ENCODE measurements around the gene CTPS1.

Gene CTPS1, protein sequence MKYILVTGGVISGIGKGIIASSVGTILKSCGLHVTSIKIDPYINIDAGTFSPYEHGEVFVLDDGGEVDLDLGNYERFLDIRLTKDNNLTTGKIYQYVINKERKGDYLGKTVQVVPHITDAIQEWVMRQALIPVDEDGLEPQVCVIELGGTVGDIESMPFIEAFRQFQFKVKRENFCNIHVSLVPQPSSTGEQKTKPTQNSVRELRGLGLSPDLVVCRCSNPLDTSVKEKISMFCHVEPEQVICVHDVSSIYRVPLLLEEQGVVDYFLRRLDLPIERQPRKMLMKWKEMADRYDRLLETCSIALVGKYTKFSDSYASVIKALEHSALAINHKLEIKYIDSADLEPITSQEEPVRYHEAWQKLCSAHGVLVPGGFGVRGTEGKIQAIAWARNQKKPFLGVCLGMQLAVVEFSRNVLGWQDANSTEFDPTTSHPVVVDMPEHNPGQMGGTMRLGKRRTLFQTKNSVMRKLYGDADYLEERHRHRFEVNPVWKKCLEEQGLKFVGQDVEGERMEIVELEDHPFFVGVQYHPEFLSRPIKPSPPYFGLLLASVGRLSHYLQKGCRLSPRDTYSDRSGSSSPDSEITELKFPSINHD

DNA sequence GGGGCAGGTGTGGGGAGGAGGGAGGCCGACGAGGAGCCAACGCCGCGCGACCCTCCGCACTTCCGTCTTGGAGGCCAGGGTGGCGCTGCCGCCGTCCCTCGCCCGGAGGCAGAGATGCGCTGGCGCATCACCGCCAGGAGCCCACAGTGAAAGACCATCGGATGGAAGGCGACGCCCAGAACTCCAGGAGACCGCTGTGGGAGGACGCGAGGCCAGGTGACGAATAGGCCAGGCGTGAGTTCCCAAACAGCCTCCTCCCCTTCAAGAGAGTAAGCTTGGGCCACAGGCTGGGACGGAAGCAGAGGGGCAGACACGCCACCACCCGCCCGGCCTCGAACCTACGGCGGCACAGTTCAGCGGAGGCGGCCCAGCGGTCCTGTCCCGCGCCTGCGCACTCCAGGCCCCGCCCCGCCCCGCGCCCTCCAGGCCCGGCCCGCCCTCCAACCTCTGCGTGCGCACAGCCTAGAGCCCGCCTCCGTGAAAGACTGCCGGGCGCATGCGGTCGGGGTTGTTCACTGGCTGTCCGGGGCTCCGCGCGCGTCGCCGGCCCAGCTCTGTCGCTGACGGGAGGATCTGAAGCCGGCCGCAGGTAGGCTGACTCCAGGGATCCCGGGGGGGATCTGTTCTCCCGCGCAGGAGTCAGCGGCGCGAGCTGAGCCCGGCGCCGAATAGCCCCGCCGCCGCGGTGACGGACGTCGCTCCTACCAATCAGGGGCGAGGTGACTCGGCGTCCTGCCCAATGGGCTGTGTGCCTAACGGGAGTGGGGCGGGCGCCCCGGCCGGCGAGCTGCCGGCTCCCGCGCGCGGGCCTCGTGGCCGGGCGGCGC, at the start of gene CTPS1:
Gene CTPS1 (plus strand): TSS at position 456 of the 827 bp plus-strand sequence. CDS start 3,595 bp downstream, outside the sequence.
- peak; percentile 97 for DNase-seq

DNA sequence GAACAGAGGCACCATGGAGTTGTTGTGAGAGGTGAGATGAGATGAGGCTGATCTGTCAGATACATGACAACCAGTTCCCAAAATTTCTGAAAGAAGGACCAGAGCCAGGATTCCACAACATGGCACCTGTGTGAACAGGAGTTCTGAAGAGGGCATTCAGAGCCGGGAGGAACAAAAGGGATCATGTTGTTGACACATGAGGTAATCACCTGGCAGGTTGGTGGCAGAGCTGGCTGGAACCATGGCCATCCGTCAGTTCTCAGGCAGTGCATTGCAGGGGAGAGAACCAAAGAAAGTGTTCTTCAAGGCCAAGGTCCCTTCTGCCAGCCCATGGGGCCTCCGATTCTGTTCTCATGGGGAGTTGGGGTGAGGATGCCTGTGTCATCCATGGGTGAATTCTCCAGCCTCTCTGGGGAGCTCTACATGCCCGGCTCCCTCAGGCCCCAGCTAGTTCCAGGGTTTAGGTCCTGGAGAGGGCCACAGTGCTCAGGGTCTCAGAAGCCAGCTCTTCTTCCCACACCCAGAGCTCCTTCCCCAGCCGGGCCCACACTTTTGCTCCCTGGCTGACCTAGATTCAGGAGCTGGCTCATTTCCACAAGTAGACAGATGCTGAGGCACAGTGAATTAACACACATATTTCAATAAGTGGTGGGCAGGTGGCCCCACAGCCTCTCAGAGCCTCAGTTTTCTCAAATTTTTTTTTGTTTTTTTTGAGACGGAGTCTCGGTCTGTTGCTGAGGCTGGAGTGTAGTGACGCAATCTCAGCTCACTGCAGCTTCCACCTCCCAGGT, 49.1 kb upstream of the CTPS1 start:
- no peak for DNase-seq

DNA sequence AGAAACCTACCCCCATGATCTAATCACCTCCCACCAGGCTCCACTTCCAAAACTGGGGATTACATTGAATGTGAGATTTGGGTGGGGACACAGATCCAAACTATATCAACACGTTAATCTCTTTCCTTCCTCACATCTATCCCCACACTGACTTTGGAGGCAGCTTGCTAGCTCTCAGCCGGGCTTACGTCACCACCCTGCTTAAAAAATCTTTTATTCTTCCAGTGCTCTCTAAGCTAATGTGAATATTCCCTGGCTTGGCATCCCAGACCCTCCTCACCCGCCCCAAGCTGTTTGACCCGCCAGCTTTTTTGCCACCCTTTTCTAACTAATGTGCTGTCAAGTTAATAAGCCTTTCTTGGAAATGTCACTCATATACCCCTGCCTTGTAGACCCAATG, 47.9 kb upstream of the CTPS1 start:
- DNase-seq, result no peak

DNA sequence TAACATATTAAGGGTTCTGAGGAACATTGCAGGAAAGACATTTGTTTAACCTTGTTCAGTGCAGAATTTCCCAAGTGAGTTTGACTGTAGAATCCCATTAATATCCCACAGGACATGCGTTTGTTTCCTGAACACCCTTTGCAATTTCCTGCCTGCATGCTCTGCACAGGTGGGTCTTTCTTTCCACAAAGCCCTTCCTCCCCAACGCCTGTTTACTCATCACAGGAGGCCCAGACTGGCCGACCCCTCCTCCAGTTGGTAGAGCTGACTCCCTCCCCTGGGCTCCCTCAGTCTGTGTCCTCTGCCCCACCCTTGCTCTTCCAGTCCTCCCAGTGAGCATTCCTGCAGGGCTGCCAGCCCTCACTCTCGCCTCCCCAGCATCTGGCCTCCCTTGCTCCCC, 47.5 kb upstream of the CTPS1 start:
- no peak for DNase-seq

DNA sequence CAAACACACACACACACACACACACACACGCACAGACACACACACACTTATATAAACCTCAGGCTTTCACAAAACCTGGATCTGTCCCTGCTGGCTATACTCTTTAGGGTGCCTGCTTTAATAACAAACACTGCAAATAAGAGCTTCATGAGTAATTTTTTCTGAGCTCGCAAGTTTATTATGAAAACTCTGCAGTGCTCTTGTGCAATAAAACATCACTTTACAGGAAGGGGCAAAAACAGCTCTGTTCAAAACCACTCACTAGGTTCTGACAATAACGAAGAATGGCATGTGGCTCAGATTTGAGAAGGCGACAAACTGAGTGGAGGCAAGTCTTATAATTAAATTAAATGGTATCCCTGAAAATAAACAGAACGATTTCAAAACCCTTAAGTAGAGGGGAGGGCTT, 42.6 kb upstream of the CTPS1 start:
- no peak for DNase-seq

DNA sequence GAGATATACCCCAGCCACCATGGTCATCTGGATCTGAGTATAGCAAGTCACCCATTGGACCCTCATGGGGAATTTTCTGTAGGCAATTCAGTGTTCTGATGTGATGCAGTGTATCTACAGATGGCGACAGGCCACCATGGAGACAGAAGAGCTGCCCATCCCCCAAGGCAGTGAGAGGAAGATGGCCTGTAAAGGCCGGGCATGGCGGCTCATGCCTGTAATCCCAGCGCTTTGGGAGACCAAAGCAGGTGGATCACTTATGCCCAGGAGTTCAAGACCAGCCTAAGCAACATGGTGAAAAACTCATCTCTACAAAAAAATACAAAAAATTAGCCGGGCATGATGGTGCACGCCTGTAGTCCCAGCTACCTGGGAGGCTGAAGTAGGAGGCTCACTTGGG, 41.1 kb upstream of the CTPS1 start:
- DNase-seq, result no peak

DNA sequence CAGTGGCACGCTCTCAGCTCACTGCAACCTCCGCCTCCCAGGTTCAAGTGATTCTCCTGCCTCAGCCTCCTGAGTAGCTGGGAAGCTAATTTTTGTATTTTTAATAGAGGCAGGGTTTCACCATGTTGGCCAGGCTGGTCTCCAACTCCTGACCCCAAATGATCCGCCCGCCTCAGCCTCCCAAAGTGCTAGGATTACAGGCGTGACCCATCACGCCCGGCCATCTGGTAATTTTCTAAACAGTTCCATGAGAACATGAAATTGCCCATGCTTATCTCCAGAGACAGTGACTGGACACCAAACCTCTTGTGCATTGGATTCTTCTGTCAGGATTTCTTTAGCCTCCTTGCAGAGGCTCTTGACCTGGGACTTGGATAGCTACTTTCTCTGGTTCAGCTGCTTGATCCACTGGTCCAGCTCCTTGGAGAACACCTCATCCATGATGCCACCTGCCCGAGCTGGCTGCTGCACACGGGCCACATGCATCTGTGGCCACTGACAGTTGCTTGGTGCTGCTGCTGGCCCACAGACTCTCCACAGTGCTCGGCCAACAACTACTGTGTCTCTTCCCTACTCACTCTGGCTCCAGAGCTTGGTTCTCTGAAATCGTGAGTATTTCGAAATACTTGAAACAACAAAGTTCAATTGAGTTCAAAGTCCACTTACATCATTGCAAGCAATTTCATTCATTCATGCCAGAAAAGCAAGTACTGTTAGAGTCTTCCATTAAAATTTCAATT, 40.0 kb upstream of the CTPS1 start:
- no peak for DNase-seq

DNA sequence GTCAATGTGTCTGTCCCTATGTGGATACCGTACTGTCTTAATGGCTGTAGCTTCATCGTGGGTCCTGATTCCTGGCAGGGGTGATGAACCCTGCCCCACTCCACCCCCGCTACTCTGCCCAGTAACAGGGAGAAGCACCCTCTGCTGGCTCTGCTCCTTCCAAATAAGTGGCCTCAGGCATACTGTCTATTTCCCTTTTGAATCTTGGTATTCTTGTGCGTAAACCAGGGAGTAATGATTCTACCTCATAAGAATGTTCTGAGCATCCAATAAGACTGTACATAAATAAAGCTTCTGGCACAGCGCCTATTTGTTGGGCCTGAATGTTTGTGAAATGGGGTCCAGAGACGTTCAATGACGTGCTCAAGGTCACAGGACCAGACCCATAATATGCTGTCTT, 35.2 kb upstream of the CTPS1 start:
- DNase-seq, result no peak

DNA sequence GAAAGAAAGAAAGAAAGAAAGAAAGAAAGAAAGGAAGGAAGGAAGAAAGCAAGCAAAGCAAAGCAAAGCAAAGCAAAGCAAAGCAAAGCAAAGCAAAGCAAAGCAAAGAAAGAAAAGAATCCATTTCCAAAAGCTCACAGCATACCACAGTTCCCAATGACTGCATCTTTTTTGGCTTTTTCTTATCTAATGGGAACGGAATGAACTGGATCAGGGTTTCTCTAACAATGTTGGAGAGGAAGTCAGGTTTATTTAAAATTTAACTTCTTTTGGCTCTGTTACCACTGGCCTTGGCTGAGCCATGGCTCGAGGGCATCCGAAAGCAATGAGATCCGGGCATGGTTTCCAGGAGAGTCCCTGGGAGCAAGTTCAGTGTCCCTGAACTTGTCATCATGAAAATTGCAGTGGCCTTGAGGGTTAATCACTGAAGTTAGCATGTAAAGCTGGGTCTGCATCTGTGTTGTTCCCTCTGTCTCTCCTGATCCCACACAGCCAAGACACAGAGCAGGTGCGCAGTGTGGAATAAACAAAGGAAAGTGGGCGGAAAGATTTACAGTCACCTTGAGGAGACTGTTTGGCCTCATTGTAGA, 34.6 kb upstream of the CTPS1 start:
- no peak for DNase-seq

DNA sequence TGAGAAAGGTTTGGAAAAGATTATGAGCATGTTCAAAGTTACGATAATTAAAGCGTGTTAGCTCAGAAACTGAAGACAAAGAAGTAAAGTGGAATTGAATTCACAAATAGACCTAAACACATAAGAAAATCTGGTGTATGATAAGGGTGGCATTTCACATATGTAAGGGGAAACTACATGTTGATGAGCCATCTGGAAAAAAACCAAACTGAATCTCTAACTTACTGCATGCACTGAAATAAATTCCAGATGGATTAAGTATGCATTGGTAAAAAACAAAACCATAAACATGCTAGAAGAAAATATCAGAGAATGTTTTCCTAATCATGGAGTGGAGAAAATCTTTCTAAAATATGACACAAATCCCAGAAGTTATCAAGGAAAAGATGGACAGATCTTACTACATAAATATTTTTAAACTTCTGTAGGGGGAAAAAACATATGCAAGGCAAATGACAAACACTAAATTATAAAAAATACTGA, 34.0 kb upstream of the CTPS1 start:
- no peak for DNase-seq

DNA sequence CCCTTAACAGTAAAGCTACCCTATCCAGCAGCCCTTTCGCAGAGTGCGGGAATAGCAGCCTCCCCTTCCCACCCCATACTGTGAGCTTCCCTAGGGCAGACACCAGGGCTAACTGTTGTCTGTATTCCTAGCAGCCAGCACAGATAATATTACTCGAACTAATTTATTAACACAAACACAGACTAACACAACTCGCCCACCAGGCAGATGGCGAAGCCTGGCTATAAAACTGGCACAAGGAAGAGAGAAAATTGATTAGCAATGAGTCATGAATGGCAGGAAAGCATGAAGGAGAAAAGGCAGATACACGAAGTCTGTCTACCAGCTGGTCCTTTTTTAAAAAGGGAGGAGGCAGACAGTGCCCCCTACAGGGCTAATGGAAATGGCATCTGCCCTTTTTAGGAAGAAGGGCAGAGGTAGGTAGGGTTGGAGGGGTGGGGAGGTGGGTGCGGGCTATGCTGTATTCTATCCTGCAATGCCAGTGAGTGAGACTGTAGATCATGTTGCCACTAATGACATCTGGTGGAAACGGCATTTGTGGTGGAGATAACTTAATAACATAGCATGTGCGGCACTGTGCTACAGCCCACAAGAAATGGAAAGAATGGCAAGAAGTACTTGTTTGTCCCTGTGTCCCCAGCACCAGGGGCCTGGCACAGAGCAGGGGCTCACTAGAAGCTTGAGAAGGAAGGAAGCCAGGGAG, 30.6 kb upstream of the CTPS1 start:
- no peak for DNase-seq

DNA sequence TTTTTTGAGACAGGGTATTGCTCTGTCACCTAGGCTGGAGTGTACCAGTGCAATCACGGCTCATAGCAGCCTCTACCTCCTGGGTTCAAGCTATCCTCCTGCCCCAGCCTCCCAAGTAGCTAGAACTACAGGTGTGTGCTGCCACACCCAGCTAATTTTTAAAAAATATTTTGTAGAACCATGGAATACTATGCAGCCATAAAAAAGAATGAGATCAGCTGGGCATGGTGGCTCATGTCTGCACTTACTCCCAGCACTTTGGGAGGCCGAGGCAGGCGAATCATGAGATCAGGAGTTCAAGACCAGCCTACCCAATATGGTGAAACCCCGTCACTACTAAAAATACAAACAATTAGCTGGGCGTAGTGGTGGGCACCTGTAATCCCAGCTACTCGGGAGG, 29.9 kb upstream of the CTPS1 start:
- DNase-seq, result no peak

DNA sequence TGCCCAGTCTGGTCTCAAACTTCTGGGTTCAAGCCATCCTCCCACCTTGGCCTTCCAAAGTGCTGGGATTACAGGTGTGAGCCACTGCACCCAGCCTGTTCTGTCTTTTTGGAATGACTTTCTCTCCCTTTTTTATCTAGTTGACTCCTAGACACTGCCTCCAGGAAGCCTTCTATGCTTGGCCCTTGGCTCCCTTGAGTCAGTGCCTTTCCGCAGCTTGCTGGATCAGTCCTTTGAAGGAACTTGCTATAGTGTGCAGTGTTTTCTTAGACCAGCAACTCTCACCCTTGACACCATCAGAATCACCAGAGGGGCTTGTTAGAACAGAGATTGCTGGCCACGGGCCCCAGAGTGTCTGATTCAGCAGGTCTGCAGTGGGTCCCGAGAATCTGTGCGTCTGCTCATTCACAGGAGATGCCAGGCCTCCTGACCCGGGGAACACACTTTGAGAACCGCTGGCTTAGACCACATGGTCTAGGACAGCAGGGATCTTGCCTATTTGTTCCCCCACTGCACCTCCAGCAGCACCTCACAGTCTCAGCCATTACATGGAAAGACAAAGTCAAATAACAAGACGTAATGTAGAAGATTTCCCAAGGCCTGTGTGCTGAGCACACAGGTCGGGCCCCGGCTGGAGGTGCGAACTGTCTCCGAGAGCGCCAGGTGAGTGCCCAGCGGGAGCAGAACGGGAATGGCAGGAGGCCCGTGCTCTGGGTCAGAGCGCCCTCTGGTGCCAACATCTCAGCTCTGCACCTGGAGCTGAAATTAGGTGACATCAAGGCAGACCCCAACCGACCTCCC, 27.4 kb upstream of the CTPS1 start:
- peak; percentile 63 for DNase-seq

DNA sequence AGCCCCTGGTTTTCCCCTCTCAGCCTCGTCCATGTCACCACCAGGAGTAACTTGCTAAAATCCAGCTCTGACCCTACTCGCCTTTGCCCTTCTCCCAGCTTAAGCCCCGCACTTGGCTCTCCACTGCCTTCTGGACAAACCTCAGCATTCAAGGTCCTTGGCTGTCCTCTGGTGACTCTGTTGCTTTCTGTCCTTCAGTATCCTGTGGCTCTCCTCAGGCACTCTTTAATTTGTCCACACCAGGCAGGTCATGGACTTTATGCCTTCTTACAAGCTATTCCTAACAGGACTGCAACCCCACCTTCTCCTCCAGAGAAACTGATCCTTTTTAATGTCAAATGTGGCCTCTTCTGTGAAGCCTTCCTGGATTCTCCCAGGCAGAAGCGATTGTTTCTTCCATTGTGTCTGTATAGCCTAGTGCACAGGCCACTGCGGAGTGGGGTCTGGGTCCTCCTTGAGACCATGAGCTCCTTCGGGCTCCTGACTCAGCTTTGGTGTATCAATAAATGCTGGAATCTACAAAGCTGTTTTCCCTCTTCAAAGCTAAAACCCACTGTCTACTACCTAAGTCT, 26.7 kb upstream of the CTPS1 start:
- DNase-seq, result no peak

DNA sequence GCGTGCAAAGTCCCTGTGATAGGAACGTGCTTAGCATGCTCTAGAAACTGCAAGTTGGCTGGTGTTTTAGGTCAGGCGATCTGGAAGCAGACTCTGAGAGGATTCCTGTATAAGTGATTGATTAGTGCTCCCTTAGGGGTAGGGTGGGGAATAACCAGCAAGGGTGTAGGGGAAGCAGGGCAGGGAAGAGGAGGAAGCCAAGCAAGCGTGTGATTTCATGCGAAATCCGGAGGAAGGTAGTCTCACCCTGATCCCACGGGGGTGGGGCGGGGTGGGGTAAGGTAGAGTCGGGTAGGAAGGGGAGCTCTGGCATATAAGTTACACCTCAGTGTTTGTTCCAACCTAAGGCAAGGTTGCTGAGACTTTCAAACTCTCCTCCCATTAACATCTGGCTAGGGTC, 24.9 kb upstream of the CTPS1 start:
- DNase-seq, result no peak

DNA sequence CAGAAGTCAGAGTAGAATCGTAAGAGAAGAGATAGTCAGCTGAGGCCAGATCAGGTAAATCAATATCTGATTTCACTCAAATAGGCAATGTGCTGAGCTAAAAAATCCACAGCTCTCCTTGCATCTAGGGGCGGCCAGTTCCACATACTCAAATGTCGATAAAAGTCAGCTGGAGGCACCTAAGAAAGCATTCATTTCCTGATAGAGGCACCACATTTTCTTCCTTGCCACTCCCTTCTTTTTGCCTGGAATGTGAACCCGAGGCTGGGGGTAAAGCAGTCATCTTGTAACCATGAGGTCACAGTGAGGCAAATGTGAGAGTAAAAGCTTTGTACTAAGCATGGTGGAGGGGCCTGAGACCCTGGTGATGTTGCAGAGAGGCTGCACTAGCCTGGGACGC, 24.2 kb upstream of the CTPS1 start:
- DNase-seq, result no peak

DNA sequence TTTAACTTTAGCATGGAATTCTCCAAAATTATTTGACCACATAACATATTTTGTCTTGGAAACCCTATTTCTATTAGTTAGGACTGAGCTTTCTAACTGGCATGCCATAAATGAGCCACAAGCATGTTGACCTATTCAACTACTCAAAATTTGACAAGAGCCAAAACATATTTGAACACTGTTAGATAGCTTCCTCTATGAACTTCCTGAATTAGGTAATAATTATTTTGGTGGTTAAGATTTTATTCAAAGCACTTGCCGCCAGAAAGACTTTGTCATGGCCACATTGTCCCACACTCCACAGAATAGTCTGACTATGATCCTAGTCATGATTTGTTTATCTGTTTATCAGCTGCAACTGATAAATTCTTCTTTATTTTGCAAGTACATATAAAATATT, 23.1 kb upstream of the CTPS1 start:
- no peak for DNase-seq

DNA sequence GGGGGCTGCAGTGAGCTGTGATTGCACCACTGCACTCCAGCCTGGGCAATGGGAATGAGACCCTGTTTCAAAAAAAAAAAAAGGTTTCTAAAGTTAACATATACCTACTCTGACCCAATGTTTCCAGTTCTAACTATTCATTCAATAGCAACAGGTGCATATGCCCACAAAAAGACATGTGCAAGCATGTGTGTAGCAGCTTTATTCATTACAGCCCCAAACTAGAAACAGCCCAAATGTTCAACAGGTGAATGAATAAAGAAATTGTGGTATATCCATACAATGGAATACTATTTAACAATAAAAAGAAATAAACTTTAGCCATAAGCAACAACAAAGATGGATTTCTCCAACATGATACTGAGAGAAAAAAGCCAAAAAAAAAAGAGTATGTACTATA, 21.3 kb upstream of the CTPS1 start:
- DNase-seq, result no peak

DNA sequence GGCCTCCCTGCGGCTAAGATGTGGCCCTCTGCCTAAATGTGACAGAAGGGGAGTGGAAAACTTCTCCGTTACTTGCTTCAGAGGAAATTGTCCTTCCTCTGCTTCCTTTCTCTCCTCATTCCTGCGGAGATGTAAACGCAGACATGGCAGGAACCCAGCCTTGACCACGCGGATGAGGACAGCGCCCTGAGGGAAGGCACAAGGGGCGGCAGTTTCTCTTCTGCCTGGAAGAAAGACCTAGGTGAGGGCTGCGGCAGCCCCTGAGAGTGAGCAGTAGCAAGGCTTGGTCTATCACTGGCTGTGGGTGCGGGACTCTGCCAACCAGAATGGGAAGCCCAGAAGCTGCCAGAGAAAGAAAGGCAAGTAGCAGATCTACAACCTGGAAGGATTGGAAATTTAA, 14.0 kb upstream of the CTPS1 start:
- no peak for DNase-seq

DNA sequence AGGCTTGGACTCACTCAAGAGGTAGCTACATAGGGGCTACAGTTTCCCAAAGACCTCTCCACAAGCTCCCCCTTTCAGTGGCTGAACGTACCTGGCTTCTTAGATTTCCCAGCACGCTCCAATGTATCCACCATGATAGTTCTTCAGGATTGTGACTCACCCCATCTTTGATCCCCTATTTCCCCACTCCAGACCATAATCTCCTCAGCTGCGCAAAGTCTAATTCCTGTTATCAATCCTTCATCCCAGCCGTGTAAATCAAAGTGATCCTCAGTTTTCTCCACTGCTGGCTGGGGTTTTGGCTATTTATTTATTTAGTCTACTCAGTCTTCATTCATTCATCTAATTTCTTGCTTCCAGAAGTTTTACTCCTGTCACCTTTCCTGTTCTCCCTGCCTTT, 13.1 kb upstream of the CTPS1 start:
- no peak for DNase-seq
